ENCODE data around the gene SFPQ.
A peak's percentile ranks its signal among the peaks of the same experiment; 100 is the strongest.
"Not testable (repeated sequence)": the region's sequence is repeated elsewhere in the genome, so short reads cannot be mapped to it uniquely, and the experiment has no call there.

SFPQ gene

DNA sequence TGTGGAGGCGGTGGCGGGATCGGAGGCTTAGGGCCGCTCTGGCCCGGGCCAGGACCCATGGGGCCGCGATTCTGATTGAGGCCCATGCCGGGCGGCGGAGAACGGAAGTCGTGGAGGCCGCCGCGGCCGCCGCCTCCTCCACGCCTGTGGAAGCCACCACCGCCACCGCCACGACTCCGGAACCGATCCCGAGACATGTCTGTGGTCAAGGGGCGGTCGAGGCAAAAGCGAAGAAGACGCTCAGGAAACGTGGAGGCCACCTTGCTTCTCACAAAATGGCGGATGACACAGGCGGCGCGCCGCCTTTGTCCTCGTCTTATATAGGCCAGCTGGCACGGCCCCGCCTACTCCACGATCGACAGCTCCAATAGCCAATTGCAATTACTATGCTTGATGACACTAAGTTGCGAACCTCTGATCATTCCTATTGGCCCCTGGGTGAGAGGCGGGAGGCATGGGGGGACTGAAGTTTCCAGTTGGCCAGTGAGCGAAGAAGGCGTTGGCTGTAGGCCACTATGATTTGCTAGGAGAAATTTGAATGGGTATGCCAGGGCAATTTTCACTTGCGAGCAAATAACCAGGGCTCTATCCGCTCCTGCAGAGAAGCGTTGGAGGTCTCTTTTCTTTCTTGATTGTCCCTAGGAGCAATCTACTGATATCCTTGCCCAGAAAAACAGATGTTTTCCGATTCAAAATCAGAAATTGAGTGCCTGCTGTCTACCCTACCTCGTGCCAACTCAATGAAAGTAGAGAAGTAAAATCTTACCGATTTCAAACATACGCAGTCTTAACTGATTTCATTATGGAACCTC is at the start of gene SFPQ:
SFPQ (minus strand) TSS at position 293 of the 812 bp plus-strand sequence; CDS start at position 197, 96 bp downstream.
- peak; percentile 96 to 100 for DNase-seq

- not testable (repeated sequence) for DNase-seq
Measured at GRCh38 chr1:35236772-35237171, 43.8 kb upstream of the SFPQ start.

DNA sequence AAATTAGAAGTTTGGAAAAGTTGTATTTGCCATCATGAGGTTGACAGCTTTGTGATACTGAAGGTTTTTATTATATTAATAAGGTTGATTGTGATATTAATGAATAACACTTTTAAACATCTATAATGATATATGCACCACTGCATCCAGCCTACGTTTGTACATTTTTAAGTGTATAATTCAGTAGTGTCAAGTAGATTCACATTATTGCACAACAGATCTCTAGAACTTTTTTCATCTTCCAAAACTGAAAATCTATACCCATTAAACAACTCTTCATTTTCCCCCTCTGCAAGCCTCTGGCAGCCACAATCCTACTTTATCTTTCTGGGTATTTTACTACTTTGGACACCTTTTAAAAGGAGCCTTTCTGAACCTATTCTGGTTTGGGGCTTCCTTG is 38.3 kb upstream of the SFPQ start:
- DNase-seq: no peak

DNA sequence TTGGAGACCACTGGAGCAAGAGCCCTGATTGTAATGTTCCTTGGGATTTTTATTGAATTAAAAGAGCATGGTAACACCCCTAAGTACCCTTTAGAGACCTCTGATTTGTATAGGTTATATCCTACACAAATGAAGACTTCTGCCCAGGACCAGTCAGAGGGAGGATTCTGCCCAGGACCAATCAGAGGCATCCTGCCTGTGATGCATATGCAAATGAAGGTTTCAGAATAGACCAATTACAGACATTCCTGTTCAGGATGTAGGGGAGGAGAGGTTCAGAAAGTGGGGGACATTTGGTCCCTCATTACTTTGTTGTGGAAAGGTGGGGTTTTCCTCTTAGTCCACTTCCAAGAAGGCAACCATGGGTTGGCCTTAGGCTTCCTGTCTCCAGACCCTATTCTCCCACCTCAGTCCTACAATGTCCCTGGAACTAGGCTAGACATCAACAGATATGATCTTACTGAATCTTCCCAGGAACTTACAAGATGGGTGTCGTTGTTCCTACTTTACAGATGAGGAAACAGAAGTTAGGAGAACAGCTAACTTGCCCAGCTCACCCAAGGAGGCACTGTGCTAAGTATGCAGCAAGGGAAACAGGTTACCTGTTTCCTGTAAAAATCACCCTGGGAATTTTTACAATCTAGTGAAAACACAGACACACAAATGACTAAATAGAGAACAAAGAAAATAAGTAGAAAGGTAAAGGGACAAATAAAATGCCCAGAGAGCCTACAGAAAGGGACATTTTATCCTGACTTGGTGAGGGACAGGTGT is 36.8 kb upstream of the SFPQ start:
- no peak for DNase-seq

GRCh38 chr1:35226546-35226945 is 33.6 kb upstream of the SFPQ start:
- no peak for DNase-seq

DNA sequence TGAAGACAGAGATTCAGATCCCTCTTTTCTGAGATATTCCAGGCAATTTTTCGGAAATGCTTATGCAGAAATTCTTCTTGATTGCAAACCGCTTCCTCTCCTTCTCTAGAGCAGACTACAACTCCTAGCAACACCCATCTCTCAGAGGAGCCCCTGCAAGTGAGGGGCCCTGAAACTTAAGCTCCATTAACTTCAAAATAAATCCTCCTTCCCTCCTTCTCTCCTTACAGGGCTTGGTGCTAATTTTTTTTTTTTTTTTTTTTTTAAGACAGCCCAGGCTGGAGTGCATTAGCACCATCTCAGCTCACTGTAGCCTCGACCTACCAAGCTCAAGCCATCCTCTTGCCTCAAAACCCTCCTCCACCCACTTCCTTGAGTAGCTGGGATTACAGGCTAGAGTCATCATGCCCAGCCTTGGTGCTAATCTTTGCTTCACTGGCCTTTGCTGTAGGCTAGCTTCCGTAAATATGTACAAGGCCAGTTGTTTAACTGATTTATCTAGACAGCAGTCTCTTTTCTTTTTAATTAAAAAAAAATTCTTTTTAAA is 30.2 kb upstream of the SFPQ start:
- no peak for DNase-seq

DNA sequence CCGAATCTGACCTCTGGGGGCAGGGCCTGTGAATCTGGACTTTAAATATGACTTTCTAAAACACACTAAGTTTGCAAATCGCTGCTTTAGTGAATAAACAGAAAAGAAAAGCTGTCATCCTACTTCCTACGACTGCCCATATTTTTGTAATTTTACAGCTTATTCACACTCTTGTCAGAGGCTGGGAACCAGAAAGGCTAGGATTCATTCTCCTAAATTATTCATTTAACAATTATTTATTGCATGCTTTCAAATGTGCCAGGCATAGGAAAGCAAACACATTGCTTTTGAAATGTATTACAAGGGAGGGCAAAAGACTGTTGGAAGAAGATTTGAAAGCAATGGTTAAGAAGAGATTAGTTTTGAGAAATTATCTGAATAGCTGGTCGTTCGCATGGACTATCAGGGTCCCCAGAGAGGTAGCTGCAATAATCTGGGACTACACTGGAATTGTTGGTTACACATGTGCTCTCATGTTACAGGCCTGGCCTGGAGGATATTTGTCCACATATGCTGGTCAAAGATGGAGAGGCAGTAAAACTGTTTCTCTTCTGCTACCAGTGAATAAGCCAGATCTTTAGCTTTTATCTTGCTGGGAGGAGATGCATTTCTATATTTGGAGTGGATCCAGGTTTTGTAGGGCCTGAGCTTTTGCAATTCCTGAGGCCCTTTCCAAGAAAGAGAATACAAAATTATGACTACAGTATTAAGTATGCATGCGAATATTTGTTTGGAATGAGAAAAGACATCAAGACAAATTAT is 29.6 kb upstream of the SFPQ start:
- no peak for DNase-seq

DNA sequence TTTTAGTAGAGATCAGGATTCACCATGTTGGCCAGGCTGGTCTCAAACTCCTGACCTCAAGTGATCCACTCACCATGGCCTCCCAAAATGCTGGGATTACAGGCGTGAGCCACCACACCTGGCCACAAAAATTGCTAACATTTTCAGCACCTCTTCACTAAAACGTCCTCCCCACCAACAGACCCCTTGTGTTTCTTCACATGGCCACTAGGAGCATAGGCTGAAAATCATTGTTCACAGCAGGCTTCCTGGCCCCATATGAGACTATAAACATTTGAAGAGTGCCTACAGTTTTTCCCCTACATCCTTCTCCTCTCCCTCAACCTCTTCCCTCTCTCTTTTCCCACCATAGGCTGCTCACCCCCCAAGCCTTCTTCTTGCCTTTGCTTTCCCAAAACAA is 28.0 kb upstream of the SFPQ start:
- no peak for DNase-seq

DNA sequence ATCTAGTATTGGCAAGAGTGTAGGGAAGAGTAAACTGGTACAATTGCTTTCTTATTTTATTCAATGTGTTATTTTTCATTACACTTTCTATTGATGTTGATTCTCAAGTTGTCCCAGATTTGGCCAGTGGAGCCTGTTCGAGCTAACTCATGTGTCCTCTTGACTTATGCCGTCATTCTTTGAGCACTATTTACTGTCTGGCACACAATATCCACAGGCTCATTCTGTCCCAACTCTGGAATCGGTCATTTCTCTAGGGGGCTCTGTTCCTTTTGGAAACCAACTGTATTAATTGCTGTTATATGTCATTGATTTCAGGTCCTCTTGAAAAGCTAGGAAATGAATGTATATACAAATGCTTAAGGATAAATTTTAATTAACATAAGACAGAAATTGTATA is 22.4 kb upstream of the SFPQ start:
- DNase-seq: no peak

DNA sequence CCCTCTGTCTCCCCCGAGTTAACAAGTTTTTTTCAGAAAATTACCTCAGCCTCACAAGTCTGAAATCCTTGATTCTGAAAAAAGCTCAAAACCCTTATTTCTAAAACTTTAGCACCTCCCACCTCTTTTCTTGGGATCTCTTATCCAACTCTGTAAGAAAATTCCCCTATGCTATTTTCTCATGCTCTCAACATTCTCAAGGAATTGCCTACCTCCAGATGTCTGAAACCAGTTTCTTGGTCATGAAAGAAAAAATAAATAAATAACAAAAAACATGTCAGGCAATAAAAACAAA is 18.1 kb upstream of the SFPQ start:
- no peak for DNase-seq

DNA sequence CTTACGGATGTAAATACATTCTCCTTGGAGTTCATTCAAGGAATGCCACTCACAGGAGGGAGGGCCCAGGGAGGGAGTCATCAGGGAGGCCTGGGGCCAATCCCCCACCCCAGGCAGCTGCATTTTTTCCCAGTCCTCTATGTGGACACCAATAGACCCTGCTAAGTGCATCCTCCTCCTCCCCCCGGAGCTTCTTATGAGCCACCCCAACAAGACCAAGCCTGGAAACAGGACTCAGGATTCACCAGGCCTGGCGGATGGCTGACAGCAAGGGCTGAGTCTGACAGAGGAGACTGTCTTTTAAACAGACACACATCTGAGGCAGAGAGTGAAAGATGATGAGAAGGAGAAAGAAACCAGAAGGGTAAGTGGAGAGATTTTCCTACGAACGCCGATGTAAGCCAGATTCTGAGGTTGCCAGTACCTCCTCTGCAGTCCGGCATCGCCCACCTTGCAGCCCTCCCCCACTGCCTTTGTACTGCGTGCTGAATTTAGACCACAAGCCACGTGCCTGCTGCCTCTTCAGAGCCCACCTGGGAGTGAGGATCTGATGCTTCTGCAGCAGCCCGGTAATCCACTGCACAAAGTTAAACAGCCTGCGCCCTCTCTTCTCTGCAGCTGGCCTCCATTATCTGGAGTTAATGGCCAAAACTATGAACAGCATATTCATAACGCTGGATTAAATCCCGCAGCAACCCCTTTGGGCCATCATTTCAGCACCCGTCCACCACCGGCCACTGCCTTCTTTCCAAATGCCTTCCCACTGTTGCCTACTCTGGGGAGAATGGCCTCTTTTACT is 17.6 kb upstream of the SFPQ start:
- DNase-seq: no peak

DNA sequence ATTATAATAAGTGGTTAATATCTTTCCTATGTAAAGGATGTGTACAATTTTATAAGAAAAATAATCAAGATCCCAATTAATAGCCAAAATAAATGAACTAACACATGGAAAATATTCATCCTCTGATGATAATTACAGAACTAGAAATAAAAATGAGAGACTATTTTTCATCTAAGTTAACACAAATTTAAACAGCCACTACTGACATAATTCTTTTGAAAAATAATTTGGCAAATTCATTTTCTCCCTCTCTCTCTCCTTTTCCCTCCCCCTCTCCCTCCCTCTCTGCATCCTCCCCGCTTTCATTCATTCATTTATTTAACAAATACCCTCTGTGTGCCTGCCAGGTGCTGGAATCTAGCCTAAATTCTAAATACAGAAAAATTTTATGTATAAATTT is 10.3 kb upstream of the SFPQ start:
- no peak for DNase-seq

- peak; percentile 75 to 92 for DNase-seq
Measured at GRCh38 chr1:35202048-35202719, 9.2 kb upstream of the SFPQ start.

DNA sequence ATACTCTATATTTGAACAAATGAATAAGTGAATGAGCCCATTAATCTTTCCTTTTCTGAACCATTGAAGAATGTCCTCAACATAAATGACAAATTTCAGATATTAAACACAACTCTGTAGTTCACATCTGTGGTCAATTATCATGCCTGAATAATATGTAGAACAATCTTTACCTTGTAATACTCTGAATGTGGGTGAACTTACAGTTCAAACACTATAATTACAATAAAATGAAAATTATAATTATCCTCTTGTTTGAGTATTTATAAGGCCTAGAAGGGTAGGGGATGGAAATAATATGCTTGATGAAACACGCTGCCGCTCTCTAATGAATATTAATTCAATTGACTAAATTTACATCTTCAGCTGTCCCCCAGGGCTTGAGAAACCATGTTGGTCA is 8.7 kb upstream of the SFPQ start:
- no peak for DNase-seq

DNA sequence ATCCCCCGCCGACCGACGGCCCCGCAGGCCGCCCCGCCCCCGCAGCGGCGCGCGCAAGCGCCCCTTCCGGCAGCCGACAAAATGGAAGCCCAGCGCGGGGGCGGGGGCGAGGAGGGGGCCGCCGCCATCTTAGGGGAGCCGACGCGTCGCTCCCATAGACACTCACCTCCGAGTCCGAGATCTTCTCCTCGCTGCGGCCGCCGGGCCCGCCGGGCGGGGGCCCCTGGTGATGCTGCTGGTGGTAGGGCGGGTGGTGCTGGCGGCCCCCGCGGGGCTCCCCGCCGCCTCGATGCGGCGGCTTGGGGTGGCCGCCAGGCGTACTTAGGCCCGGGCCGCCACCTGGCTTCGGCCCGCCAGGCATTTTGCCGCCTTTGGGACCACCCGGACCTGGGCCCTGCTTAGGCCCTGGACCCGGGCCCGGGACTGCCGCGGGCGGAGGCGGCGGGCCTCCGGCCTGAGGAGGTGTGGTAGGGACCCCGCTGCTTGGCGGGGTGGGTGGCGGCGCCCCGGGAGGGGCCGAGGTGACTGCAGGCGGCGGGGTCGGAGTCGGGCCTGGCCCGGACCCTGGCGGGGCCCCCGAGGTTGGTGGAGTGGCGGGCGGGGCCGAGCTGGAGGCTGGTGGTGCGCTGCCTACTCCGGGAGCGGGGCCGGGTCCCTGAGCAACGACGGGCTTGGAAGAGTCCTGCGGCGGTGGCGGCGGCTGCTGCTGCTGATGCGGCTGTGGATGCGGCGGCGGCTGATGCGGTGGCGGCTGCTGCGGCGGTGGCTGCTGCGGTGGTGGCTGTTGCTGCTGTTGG is 691 bp downstream of the SFPQ start:
- DNase-seq: peak; percentile 56 to 66

DNA sequence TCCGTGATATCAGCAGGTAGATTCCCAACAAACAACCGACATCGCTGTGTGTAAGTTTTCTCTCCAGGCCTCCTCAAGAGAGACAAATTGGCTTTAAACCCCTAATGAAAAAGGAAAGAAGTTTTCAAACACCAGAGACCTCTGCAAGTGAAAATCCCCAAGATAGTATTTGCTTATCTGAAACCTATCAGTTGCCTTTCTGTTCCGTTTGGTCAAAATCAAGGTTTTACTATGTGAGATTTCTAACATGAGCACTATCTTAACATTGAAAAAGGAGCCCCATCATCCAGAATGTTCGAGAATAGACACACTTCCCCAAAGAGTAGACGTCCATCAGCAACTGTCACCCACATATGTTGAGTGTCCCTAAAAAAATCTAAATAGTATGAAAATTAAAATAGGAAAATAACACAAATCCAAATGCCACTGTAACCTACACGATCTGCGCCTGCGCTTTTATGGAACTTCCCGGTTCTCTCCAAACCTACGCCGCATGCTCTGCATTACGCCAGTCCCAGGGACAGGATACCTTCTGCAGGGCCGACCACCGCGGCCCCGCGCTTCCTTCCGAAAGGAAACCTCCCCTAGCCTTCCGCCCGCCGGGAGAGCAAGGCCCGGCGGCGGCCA is 1.4 kb downstream of the SFPQ start:
- no peak for DNase-seq

DNA sequence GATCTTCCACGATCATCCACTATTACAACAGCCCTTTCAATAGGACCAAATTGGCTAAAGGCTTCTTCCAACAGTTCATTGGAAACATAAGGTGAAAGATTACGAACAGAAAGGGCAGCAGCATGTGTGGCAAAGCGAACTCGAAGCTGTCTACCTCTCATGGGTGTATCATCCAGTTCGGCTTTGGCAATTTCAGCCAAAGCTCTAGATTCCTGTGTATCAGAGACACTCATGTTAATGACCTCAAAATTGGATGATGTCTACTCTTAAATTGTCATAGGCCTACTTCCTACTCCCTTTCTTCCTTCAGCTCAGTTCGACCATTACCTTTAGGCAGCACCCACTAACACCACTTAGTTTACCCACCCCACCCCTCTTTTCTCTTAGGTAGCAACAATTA is 2.2 kb downstream of the SFPQ start:
- DNase-seq: no peak

DNA sequence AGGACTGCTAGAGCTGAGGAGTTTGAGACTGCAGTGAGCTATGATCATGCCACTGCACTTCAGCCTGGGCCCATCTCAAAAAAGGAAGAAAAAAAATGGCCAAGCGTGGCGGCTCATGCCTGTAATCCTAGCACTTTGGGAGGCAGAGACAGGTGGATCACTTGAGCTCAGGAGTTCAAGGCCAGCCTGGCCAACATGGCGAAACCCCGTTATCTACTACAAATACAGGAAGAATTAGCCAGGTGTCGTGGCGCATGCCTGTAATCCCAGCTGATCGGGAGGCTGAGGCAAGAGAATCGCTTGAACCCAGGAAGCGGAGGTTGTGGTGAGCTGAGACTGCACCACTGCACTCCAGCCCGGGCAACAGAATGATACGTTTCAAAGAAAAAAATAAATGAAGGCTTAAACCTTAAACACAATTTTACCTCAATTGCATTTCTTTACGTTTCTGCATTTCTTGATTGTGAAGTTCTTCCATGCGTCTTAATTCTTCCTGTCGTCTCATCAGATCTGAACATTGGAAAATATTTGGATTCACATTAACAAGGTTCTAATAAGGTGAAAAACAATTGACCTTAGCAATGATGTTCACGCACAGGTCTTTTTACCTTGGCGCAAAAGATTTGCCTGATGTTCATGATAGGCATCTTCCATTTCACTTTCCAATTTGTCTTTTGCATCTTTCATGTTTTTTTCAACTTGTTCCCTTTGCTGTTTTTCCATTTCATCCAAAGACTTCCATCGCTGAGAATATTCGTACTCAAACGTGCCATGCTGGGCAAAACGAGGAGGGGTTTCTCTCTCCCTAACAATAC is 4.2 kb downstream of the SFPQ start:
- no peak for DNase-seq

DNA sequence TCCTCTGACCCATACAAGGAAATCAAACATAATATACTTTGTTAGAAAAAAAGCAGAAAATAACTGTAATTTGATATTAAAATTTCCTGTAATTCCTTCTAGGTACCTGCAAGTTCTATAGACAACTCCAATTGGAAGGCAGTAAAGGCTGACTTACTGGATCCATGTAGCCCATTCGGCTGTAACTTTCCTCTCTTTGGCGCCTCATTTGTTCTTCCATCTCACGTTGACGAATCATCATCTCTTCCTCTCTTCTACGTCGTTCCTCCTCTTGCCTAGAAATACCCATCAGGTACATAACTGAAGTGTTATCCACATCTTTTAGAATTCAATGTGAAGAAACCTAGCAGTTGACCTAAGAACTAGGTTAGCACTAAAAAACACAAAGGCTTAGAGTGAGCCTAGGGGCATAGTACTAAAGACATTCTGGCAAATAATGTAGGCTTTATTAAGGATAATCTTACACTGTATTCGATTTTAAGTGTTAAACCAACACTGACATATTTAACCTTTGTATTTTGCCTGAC is 5.1 kb downstream of the SFPQ start:
- DNase-seq: no peak

Data from hippocampal formation (tissue), 2 donors.